Common myeloid progenitor, CD34-positive (primary cell): ENCODE measurements around the gene PXYLP1.

ENCODE experiments used
- CTCF ChIA-PET: fragments of 350-600 bp; sonication (Branson Sonifier 250); formaldehyde crosslinking; loops from one replicate; lab custom pipeline; 2021; ENCODE audit warnings: antibody characterized with exemption; lab: Charles Lee
- POLR2A ChIA-PET: fragments of 350-600 bp; sonication (Branson Sonifier 250); formaldehyde crosslinking; loops from one replicate; lab custom pipeline; 2021; ENCODE audit warnings: antibody characterized with exemption; lab: Charles Lee
- DNase-seq, 3 donors: peaks; one replicate each; pipeline versions ENCODE4 v3.0.0 to v3.0.0-alpha.2; 2013
- H3K27ac ChIP-seq, 2 experiments: 1 replicate in 1 of 2; 2 replicates in 1 of 2; pipeline ENCODE4 v1.7.0; 2013; ENCODE audit warnings: inconsistent platforms in 2 of 2, low read length in 2 of 2, mild to moderate bottlenecking in 2 of 2, low read depth in 1 of 2, moderate library complexity in 1 of 2; ENCODE audit not compliant: severe bottlenecking in 2 of 2, insufficient read depth in 1 of 2, poor library complexity in 1 of 2
- H3K27me3 ChIP-seq, 5 experiments: replicated peaks in 2 of 5; 1 replicate in 3 of 5; 2 replicates in 2 of 5; pipeline versions ENCODE4 v1.6.1 to v1.7.0; 2013; ENCODE audit warnings: low read length in 4 of 5, mild to moderate bottlenecking in 2 of 5, moderate library complexity in 2 of 5, inconsistent platforms in 1 of 5; ENCODE audit not compliant: insufficient read depth in 5 of 5, control insufficient read depth in 4 of 5
- H3K36me3 ChIP-seq, 4 experiments: 1 replicate in 2 of 4; 2 replicates in 2 of 4; pipeline versions ENCODE4 v1.6.1 to v1.7.0; 2013; ENCODE audit warnings: low read length in 3 of 4, control low read depth in 1 of 4, mild to moderate bottlenecking in 1 of 4; ENCODE audit not compliant: control insufficient read depth in 4 of 4, insufficient read depth in 4 of 4
- H3K4me1 ChIP-seq, 4 experiments: 1 replicate in 3 of 4; 2 replicates in 1 of 4; pipeline versions ENCODE4 v1.6.1 to v1.7.1; 2013; ENCODE audit warnings: low read length in 3 of 4, mild to moderate bottlenecking in 3 of 4, control low read depth in 1 of 4, inconsistent platforms in 1 of 4, moderate library complexity in 1 of 4; ENCODE audit not compliant: control insufficient read depth in 4 of 4, insufficient read depth in 4 of 4; ENCODE audit errors: control extremely low read depth in 1 of 4
- H3K4me3 ChIP-seq, 7 experiments: 1 replicate in 4 of 7; 2 replicates in 3 of 7; pipeline versions ENCODE4 v1.5.1 to v1.7.0; 2013; ENCODE audit warnings: mild to moderate bottlenecking in 7 of 7, low read length in 6 of 7, moderate library complexity in 6 of 7, inconsistent platforms in 2 of 7, low read depth in 2 of 7, control low read depth in 1 of 7; ENCODE audit not compliant: insufficient read depth in 4 of 7, control insufficient read depth in 1 of 7; ENCODE audit errors: extremely low read depth in 1 of 7
- H3K9me3 ChIP-seq, 5 experiments: 1 replicate in 4 of 5; 2 replicates in 1 of 5; pipeline versions ENCODE4 v1.6.1 to v1.7.1; 2013; ENCODE audit warnings: low read length in 4 of 5, mild to moderate bottlenecking in 2 of 5, inconsistent platforms in 1 of 5, low read depth in 1 of 5, moderate library complexity in 1 of 5; ENCODE audit not compliant: control insufficient read depth in 4 of 5, insufficient read depth in 2 of 5; ENCODE audit errors: control extremely low read depth in 1 of 5
- WGBS: methylation state at CpG from one replicate; pipeline ENCODE4 v1.1.5; 2013; ENCODE audit not compliant: insufficient coverage; 5-methylcytosine and 5-hydroxymethylcytosine counted together

The PXYLP1 gene

DNA sequence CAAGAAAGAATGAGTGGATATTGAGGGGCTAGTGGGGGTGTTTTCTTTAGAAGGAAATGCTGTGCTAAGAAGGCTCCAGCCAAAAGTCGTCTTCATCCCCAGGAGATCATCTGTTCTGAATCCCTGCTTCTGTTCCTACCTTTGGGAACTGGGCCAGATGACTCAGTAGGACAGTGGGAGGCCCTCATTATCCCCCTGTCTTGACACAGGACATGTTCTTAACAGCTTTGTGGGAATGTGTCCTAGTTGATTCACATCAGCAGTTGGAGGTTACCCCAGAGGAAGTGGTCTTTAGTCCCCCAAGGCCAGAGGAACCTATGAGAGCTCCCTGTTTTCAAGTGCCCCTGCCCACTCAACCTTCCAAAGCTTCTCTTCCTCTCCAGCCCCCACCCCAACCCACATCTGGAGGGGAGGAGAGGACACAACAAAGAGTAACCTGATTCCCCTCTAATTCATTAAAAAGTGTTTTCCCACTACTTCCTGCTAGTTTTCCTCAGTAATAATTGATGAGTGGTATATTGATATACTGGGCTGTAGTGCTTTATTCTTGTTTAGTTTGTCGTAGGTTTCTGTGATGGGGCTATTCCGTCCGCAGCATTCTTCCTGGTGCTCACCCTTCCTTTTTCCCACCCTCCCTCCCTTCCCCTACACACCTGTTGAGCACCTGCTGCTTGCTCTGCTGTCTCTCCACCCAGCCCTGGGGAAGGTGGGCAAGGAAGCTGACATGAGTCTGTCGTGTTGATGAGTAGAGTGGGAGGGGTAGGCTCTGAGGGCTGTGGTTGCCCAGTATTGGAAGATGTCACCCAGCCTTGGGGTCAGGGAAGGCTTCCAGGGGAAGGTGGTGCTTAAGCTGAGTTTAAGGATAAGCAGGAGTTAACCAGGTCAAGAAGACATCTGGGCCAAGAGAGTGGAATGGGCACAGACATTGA is 9.3 kb downstream of the PXYLP1 start:
- CTCF ChIA-PET: interaction anchor here (0.9 to 5.4 kb wide), 2 partner anchors 9 to 10 kb away, joined by 3 to 22 read pairs; partner anchors contain the start of gene PXYLP1
- no peaks in the 10 kb centered on the region for H3K9me3 ChIP-seq
- no peak for DNase-seq
- H3K27me3 ChIP-seq: no peaks in the 10 kb centered on the region
- 100% methylated on average over 2 of the region's 5 CpGs for WGBS
- no peak overlapping the region for H3K4me3 ChIP-seq
- POLR2A ChIA-PET: no interaction called here
- peaks cover 0 to 12% (median 4%) of the 10 kb centered on the region in 4 experiments for H3K4me1 ChIP-seq
- no peak overlapping the region for H3K27ac ChIP-seq
- H3K36me3 ChIP-seq: no peaks in the 10 kb centered on the region

DNA sequence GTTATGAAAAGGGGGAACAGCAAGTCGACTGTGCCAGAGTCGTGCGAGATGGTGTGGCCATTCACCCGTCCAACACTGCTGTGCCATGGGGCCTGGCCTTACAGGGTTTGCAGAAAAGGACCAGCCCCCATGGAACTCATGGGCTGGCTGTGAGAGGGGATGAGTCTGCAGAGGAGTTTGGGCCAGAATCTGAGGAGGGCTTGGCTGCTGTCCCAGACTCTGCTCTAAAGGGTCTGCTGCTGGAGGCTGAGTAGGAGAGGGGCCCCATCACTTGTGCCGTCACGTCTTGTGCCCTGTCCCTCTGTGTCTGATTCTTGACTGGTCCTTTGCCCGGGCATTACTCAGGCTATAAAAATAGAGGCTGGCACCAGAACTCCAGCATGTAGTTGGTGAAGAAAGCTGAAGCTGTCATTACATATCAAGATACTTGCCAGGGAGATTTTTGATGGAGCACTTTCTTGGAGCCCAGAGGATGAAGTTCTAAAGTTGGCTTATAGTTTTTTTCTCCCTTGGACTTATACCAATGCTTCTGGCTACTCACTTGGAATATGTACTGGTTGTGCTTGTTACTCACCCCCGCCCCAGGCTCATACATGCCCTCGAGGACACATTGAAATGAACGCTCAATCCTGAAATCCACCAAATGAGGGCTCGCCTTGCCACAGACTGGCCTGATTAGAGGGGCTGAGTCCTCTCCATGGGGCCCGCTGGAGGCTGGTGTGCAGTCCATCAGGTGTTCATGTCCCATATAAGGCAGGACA is 10.2 kb downstream of the PXYLP1 start:
- 98% methylated on average over 10 of the region's 12 CpGs for WGBS
- Histone ChIP-seq H3K4me1 (peaks cover 0 to 6% (median 2%) of the 10 kb centered on the region in 4 experiments), H3K9me3 (no peaks in the 10 kb centered on the region), H3K27ac (no peak overlapping the region), H3K27me3 (no peaks in the 10 kb centered on the region), H3K4me3 (no peak overlapping the region), H3K36me3 (no peaks in the 10 kb centered on the region)
- POLR2A ChIA-PET: no interaction called here
- CTCF ChIA-PET: interaction anchor here (1.2 to 5.4 kb wide), 3 partner anchors 9 to 12 kb away, joined by 3 to 22 read pairs (median 3); partner anchors contain the start of gene PXYLP1
- DNase-seq: no peak

DNA sequence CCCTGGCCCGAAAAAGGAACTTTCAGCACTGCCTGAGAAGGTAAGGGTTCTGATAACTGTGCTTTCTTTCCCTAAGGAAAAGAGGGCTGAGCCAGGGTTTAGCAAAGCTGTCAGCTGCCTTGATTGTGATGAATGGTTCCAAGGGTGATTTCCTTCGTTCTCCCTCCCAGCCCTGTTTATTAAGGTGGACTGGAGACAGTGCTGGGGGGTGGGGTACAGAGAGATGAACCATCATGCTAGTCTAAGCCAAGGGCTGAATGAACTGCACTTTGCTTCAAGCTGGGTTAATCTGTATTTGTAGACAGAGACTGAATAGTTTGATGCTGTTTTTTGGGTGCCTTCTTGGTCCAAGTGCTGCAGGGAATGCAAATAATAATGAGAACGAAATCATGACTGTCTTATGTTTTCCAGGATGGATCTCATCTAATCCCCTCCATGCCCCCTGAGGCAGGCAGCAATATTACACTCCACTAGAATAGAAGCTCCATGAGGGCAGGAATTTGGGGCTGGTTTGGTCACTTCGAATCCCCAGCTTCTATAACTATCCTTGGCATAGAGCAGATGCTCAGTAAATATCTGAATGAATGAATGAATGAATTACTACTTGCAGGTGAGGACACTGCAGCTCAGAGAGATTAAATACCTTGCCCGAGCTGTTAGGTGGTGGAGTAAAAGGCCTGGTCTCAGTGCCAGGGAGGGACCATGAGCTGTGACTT is 10.9 kb downstream of the PXYLP1 start:
- no peaks in the 10 kb centered on the region for H3K27me3 ChIP-seq
- H3K4me3 ChIP-seq: no peak overlapping the region
- no peak for DNase-seq
- 100% methylated on average over 4 of the region's 5 CpGs for WGBS
- POLR2A ChIA-PET: no interaction called here
- no peaks in the 10 kb centered on the region for H3K36me3 ChIP-seq
- no peak overlapping the region for H3K27ac ChIP-seq
- CTCF ChIA-PET: interaction anchor here (1.2 to 5.4 kb wide), 4 partner anchors 9 to 12 kb away, joined by 3 to 22 read pairs (median 4); partner anchors contain the start of gene PXYLP1
- H3K4me1 ChIP-seq: peaks cover 0 to 6% (median 2%) of the 10 kb centered on the region in 4 experiments
- H3K9me3 ChIP-seq: no peaks in the 10 kb centered on the region

DNA sequence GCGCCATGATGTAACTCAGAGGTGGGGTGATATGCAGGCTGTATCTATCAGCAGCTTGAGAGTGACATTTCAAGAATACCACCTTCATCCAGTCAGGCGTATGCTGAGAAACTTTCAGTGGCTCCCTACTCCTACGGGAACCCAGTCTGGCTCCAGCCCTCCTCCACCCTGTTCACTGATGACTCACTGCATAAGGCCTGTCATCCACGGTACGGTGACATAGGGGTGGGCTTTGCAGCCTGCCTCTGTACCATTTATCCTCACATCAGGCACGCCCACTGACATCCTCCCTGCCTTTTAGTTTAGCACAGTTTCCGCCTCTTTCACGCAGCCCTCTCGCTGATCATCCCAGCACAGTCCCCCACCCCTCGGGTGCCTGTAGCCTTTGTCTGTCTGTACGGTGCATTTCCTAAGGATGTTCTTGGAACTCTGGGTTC is 11.7 kb downstream of the PXYLP1 start:
- no peak overlapping the region for H3K4me3 ChIP-seq
- no peaks in the 10 kb centered on the region for H3K27me3 ChIP-seq
- POLR2A ChIA-PET: no interaction called here
- no peaks in the 10 kb centered on the region for H3K36me3 ChIP-seq
- peaks cover 0 to 3% (median 0%) of the 10 kb centered on the region in 4 experiments for H3K4me1 ChIP-seq
- WGBS: 96% methylated on average over 11 of the region's 11 CpGs
- H3K27ac ChIP-seq: no peak overlapping the region
- no peaks in the 10 kb centered on the region for H3K9me3 ChIP-seq
- no peak for DNase-seq
- CTCF ChIA-PET: interaction anchor here (1.3 to 5.4 kb wide), 3 partner anchors 9 to 11 kb away, joined by 3 to 22 read pairs (median 6); partner anchors contain the start of gene PXYLP1

DNA sequence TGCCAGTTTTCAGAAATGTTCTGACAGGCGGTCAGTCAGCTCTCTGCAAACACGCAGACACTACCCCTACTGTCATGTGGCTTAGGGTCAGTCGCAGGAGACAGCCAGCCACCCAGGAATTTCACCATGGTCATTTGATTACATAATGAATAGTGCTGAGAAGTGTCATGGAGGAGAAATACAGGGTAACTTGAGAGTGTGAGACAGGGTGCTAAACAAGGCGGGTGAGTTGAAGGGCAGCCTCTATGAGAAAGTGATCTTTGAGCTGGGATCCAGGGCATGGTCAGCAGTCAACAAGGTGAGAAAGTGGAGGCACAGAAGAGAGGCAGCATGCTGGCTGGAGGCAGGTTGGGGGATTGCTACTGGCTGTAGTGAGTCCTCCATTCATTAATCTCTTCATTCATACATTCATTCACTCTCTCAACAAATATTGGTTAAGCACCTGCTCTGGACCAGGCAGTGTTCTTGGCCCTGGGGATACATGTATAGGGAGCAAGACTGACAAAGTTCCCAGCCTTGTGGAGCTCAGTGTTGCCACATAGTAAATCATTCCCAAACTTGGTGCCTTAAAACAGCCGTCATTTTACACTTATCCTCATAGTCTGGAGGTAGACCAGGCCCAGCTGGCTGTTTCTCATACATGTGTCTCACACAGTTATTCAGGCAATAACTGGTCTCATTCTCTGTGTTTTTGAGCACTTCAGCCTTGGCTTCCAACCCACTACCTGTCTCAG is 14.8 kb downstream of the PXYLP1 start:
- CTCF ChIA-PET: interaction anchor here (0.8 to 5.4 kb wide), 5 partner anchors 9 to 58 kb away, joined by 3 to 43 read pairs (median 4); partner anchors contain the start of gene PXYLP1
- Histone ChIP-seq H3K36me3 (no peaks in the 10 kb centered on the region), H3K27ac (no peak overlapping the region), H3K27me3 (no peaks in the 10 kb centered on the region), H3K9me3 (no peaks in the 10 kb centered on the region), H3K4me1 (no peaks in the 10 kb centered on the region), H3K4me3 (no peak overlapping the region)
- no peak for DNase-seq
- 100% methylated on average over 4 of the region's 5 CpGs for WGBS
- POLR2A ChIA-PET: no interaction called here

DNA sequence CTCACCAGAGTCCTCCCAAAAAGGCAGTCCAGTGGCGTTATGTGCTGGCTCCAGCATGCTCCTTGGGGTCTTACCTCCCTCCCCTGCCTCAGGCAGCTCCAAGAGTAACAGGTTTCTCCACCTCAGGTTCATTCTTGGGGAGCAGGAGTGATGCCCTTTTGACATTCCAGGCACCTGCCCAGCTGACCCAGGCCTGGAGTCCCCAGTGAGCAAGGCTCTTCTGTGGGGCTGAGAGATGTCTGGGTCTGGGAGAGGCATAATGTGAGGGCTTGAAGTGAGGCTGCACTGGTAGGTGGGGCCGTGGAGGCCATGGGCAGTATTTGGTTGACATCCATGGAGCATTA is 15.3 kb downstream of the PXYLP1 start:
- no peak overlapping the region for H3K27ac ChIP-seq
- no peaks in the 10 kb centered on the region for H3K9me3 ChIP-seq
- H3K4me1 ChIP-seq: no peaks in the 10 kb centered on the region
- DNase-seq: no peak
- H3K27me3 ChIP-seq: no peaks in the 10 kb centered on the region
- 100% methylated on average over 1 of the region's 2 CpGs for WGBS
- ChIA-PET POLR2A (no interaction called here), CTCF (interaction anchor here (2.1 to 5.4 kb wide), 2 partner anchors 8 to 13 kb away, joined by 8 to 43 read pairs; partner anchors contain the start of gene PXYLP1)
- no peaks in the 10 kb centered on the region for H3K36me3 ChIP-seq
- H3K4me3 ChIP-seq: no peak overlapping the region
